Kidney (tissue), 14 donors: ENCODE data around the gene MRPS2. TPM values are rescaled to one million over a fixed set of nuclear protein-coding genes. Genes with fewer than 3 reads are reported as not detected.

ENCODE experiments used
- DNase-seq, 5 donors: peaks; one replicate each; pipeline ENCODE4 v3.0.0-alpha.2; 2013 to 2020
- FAIRE-seq: peaks from 2 replicates; lab custom pipeline; 2012; peaks lifted over from hg19 to GRCh38; lab: Jason Lieb, UNC
- H3K27ac ChIP-seq, 2 donors: one replicate each; pipeline ENCODE4 v1.7.0; 2013; ENCODE audit warnings: low read depth in 2 of 2, low read length in 2 of 2, inconsistent platforms in 1 of 2
- H3K27me3 ChIP-seq: one replicate; pipeline ENCODE4 v1.7.1; 2013; ENCODE audit warnings: low read length, inconsistent platforms; ENCODE audit not compliant: control insufficient read depth, insufficient read depth
- H3K36me3 ChIP-seq, 3 donors: one replicate each; pipeline versions ENCODE4 v1.7.0 to v1.7.1; 2013; ENCODE audit warnings: low read length in 3 of 3, control low read depth in 1 of 3, inconsistent platforms in 1 of 3; ENCODE audit not compliant: insufficient read depth in 3 of 3, control insufficient read depth in 2 of 3
- H3K4me1 ChIP-seq, 3 donors: one replicate each; pipeline versions ENCODE4 v1.7.0 to v1.7.1; 2013; ENCODE audit warnings: low read length in 3 of 3, inconsistent platforms in 1 of 3, low read depth in 1 of 3; ENCODE audit not compliant: control insufficient read depth in 2 of 3, insufficient read depth in 2 of 3
- H3K4me3 ChIP-seq, 3 donors: one replicate each; pipeline versions ENCODE4 v1.7.0 to v1.8.1; 2013; ENCODE audit warnings: low read length in 3 of 3, control low read depth in 1 of 3, inconsistent platforms in 1 of 3
- H3K9ac ChIP-seq, 3 donors: one replicate each; pipeline versions ENCODE4 v1.7.0 to v1.7.1; 2013; ENCODE audit warnings: low read length in 3 of 3, control low read depth in 1 of 3, inconsistent platforms in 1 of 3
- H3K9me3 ChIP-seq, 3 donors: one replicate each; pipeline versions ENCODE4 v1.7.0 to v1.7.1; 2013; ENCODE audit warnings: low read length in 3 of 3, control low read depth in 1 of 3, inconsistent platforms in 1 of 3; ENCODE audit not compliant: control insufficient read depth in 2 of 3, insufficient read depth in 1 of 3
- intact Hi-C: fragments of 100-400 bp; cut with DNase I; formaldehyde crosslinking; loops from one replicate; pipeline ENCODE4 v1.11.1; 2022
- polyA plus RNA-seq: library from polyadenylated mRNA; stranded (reverse); fragments of 350-450 nt; fragmentation: Illumina TruSeq; extraction: RNeasy Lipid Tissue Mini Kit (QIAGEN cat#74804); gene quantifications from one replicate; pipeline ENCODE4 v1.2.3, GENCODE V29; 2014; ENCODE audit warnings: low read depth, low replicate concordance; ENCODE audit not compliant: insufficient read depth
- total RNA-seq: library from RNA; stranded (reverse); fragmentation: NEBNext Ultra II Directional; extraction: Animal tissue kit (Norgen Biotek cat#: 25700); gene quantifications from one replicate; pipeline ENCODE4 v1.2.1, GENCODE V29; 2021
- TF ChIP-seq, protein P1 (sequence below): IDR thresholded peaks from 3 replicates; pipeline ENCODE4 v1.5.1; 2012; ENCODE audit warnings: mild to moderate bottlenecking, moderate library complexity, borderline replicate concordance; ENCODE audit not compliant: insufficient read depth; ENCODE audit errors: extremely low read depth
- donor health status: control.
- donor health status: control.
- donor health status: control.
- donor health status: control.
- donor health status: control.
- donor health status: DM: yes; HTN: yes; CAD: no.
- donor health status: Normal renal cell carcinoma (clear cell type).

The MRPS2 gene
- total and polyA plus RNA-seq, 2 donors from 2014 or later = 29.1 to 92.7 TPM

DNA sequence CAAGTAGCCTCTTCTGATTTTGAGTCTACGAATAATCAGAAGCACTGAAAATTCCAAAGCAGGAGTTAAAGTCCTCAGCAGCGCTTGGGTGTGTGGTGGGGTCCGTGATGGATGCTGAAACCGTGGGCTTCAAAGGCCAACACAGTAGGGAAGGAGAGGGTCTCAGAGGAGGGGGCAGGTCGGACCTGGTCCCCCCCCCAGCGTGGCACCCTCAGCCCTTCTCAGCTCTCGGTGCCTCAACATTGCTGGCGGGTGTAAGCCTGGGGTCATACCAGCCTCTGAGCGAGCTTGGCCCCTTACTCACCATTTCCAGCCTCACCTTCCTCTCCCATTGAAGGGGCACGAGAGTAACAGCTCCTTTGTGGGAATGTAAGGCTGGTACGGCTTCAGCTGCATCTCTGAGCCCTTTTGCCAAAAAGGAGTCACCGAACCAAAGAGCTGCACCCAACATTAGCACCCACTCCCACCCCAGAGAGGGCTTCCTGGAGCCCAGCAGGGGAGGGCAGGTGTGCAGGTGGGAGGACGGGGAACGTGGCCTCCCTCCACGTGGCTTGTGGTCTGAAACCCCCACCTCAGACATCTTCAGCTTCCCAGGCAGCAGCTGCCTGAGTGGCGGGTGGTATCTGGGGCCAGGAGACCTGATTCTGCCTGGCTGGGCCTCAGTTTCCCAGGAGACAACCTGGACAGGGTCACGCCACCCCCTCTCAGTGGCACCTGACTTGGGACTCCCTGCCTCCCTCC is 14.0 kb downstream of the MRPS2 start:
- no peak for DNase-seq

DNA sequence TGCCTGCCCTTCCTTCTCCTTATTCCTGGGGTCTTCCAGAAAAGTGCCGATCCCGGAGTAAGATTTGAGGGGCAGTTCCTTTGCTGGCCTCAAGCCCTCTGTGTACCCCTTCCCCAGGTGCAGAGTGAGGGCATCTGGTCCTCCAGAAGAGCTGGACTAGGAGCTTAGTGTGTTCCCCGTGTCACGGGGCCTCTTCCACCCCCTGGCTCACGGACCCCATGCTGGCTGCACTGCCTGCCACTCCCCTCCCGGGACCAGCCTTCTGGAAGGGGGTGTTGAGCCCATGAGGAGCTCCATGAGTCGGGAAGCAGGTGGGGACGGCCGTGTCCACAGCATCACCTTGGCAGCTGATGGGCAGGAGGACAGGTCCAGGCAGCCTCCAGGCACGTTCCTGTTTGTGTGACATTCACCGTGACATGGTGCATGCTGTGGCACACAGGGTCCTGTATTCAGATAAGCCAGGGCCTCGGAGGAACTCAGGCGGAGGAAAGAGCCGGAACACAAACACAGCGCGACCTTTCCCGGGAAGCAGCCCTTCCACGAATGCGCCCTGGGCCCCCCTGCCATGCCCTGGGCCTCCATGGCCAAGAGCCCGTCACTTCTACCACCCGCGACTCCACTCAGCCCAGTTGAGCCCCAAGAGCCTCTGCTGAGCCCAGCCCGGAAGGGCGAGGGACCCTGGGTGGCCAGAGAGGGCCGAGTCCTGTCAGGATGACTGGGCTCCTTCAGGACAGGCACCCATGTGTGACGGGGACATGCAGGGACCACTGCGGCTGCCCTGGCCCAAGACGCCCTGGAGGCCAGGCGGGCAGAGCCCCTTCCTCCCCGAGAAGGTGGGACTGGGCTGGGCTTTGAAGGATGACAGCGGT is 14.8 kb downstream of the MRPS2 start:
- Histone ChIP-seq H3K9ac (no peak overlapping the region), H3K9me3 (no peaks in the 10 kb centered on the region), H3K27me3 (no peaks in the 10 kb centered on the region), H3K27ac (no peak overlapping the region), H3K4me3 (no peak overlapping the region), H3K36me3 (no peaks in the 10 kb centered on the region), H3K4me1 (no peaks in the 10 kb centered on the region)
- no peak for FAIRE-seq
- TF ChIP-seq, protein P1, sequence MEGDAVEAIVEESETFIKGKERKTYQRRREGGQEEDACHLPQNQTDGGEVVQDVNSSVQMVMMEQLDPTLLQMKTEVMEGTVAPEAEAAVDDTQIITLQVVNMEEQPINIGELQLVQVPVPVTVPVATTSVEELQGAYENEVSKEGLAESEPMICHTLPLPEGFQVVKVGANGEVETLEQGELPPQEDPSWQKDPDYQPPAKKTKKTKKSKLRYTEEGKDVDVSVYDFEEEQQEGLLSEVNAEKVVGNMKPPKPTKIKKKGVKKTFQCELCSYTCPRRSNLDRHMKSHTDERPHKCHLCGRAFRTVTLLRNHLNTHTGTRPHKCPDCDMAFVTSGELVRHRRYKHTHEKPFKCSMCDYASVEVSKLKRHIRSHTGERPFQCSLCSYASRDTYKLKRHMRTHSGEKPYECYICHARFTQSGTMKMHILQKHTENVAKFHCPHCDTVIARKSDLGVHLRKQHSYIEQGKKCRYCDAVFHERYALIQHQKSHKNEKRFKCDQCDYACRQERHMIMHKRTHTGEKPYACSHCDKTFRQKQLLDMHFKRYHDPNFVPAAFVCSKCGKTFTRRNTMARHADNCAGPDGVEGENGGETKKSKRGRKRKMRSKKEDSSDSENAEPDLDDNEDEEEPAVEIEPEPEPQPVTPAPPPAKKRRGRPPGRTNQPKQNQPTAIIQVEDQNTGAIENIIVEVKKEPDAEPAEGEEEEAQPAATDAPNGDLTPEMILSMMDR = no peak
- intact Hi-C loops = no loop called here
- DNase-seq = no peak

More for the DNA sequence above, 14.0 kb downstream of the MRPS2 start:
- intact Hi-C loops = no loop called here
- H3K9ac ChIP-seq = no peak overlapping the region
- H3K4me3 ChIP-seq = no peak overlapping the region
- H3K27ac ChIP-seq = no peak overlapping the region
- FAIRE-seq = no peak
- H3K27me3 ChIP-seq = no peaks in the 10 kb centered on the region
- no peaks in the 10 kb centered on the region for H3K4me1 ChIP-seq
- H3K9me3 ChIP-seq = peaks cover 0 to under 1% (median 0%) of the 10 kb centered on the region in 3 donors
- H3K36me3 ChIP-seq = no peaks in the 10 kb centered on the region
- TF ChIP-seq, protein P1 = no peak

DNA sequence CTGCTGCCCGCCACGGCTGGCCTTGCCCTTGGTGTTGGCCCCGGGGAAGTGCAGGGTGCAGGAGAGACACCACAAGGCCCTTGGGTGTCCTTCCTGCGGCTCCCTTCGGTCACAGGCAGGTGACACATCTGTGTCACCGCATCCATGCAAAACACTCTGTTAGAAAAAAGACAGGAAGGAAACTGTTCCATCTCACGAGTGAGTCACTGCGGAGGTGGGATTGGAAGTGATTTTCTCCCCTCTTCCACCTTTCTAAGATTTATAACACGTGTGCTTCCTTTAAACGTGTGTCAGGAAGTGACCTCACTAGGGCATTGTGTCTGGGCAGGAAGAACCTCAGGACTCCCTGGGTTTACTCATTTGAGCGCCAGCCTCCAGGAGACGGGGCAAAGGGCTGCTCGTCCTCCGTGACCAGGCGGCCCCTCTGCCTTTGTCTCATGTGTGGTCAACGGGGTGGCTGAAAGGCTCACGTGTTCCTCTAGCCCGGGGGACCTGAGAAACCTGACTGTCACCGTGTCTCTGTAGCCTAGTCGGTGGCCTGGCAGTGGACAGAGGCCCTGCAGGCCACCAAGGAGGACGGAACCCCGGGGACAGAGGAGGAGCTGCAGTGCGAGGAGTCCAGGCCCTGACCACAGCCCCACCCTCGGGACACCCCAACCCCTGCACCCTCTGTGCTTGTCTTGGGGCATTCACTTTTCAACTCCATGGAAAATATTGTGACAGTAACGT is 15.8 kb downstream of the MRPS2 start:
- H3K4me1 ChIP-seq = no peaks in the 10 kb centered on the region
- TF ChIP-seq, protein P1 = no peak
- no peaks in the 10 kb centered on the region for H3K36me3 ChIP-seq
- DNase-seq (no peak), FAIRE-seq (no peak)
- intact Hi-C loops = no loop called here
- H3K9ac ChIP-seq = no peak overlapping the region
- no peak overlapping the region for H3K4me3 ChIP-seq
- H3K9me3 ChIP-seq = no peaks in the 10 kb centered on the region
- H3K27ac ChIP-seq = no peak overlapping the region
- H3K27me3 ChIP-seq = no peaks in the 10 kb centered on the region
